H1 (cell line): Measurements from ENCODE around the gene SUB1. TPM values are rescaled to one million over a fixed set of nuclear protein-coding genes. Genes with fewer than 3 reads are reported as not detected.

Experiments
- CBX5 ChIP-seq: fragments of 300-800, 300-1000 bp; sonication (generic); IDR thresholded peaks from 2 replicates; pipeline ENCODE4 v1.7.1; 2016; ENCODE audit warnings: antibody characterized with exemption, low read length, low read depth
- CHD1 ChIP-seq: IDR thresholded peaks from 2 replicates; pipeline ENCODE4 v1.6.1; 2012; ENCODE audit warnings: low read depth, low read length, improper control_type of control experiment
- JUN ChIP-seq: IDR thresholded peaks from 2 replicates; pipeline ENCODE4 v1.6.1; 2011; ENCODE audit warnings: low read depth, mild to moderate bottlenecking, improper control_type of control experiment, low read length
- SIN3A ChIP-seq, 2 experiments: IDR thresholded peaks in 1 of 2; conservative IDR thresholded peaks in 1 of 2; 2 replicates each; pipeline ENCODE4 v1.6.1; 2011 to 2012; ENCODE audit warnings: low read length in 2 of 2, improper control_type of control experiment in 1 of 2, low read depth in 1 of 2, mild to moderate bottlenecking in 1 of 2
- TAF1 ChIP-seq: IDR thresholded peaks from 2 replicates; pipeline ENCODE4 v1.6.1; 2011; ENCODE audit warnings: mild to moderate bottlenecking, low read depth, low read length
- polyA plus RNA-seq, 7 experiments: library from polyadenylated mRNA; depleted of rRNA in 3 of 7; stranded (reverse) in 5 of 7; unstranded in 2 of 7; fragments of >200 nt in 5 of 7; fragments of 200-250 nt in 2 of 7; gene quantifications; 1 replicate in 5 of 7; 2 replicates in 1 of 7; 4 replicates in 1 of 7; pipeline versions ENCODE4 v1.2.1 to v1.2.3, GENCODE V29; 2011 to 2013; ENCODE audit warnings: missing spikeins in 2 of 7, mixed read lengths in 2 of 7
- total RNA-seq: library from RNA; stranded (reverse); fragmentation: NEBNext Ultra II Directional; extraction: Animal tissue kit (Norgen Biotek cat#: 25700); gene quantifications from 2 replicates; pipeline ENCODE4 v1.2.1, GENCODE V29; 2021
- TF ChIP-seq, protein P1 (sequence below): IDR thresholded peaks from 2 replicates; pipeline ENCODE4 v1.6.1; 2012; ENCODE audit warnings: inconsistent platforms

Gene SUB1
- total and polyA plus RNA-seq, 2 of the 8 experiments (the other 6 are each of a cell fraction or from before 2014, with no cell fraction given), result 83.9 to 325 TPM

DNA sequence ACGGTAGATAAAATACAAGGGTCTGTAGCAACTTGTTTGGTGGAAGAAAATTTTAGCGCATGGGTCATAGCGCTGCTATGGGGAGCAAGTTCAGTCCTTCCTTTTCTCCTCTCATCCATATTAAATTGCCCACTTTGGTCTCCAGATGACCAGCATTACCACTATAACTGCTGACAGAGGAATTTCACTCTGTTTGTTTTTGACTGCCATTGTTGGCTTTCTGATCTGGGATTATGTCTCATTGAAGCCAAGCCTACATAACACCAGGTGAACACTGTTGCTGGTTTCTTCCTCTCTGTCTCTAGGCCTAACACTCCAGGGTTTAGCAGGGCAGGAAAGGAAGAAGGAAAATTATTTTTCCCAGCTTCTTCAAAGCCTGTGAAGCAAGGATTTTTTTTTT, 6.6 kb upstream of the SUB1 start (continued):
- TF ChIP-seq, protein P1, sequence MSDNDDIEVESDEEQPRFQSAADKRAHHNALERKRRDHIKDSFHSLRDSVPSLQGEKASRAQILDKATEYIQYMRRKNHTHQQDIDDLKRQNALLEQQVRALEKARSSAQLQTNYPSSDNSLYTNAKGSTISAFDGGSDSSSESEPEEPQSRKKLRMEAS, result no peak
- no peak for TF ChIP-seq SIN3A (conservative IDR thresholded peaks at IDR 0.05 in 1 of 2, IDR thresholded peaks at IDR 0.05 in 1 of 2; ENCODE audit: low read depth in 1 of 2, low read length in 2 of 2)
- no peak for TF ChIP-seq TAF1
- TF ChIP-seq CBX5, result no peak
- TF ChIP-seq JUN, result no peak
- no peak for TF ChIP-seq CHD1
